H1 (cell line): ENCODE measurements around the gene DERL2. TPM values are rescaled to one million over a fixed set of nuclear protein-coding genes. Genes with fewer than 3 reads are reported as not detected.

Experiments used
- CTCF ChIA-PET: fragments of 300-600 bp; sonication (Branson Sonifier 250); formaldehyde crosslinking; loops from one replicate; lab custom pipeline; 2021; ENCODE audit not compliant: partially characterized antibody; lab: Charles Lee
- POLR2A ChIA-PET: fragments of 300-600 bp; sonication (Branson Sonifier 250); formaldehyde crosslinking; loops from one replicate; lab custom pipeline; 2021; ENCODE audit warnings: inconsistent platforms; ENCODE audit not compliant: partially characterized antibody; lab: Charles Lee
- DNase-seq, 2 experiments: peaks; one replicate each; pipeline versions ENCODE4 v3.0.0 to v3.0.0-alpha.2; 2010 to 2022; ENCODE audit warnings: low spot score in 2 of 2, low read depth in 1 of 2, mixed read lengths in 1 of 2
- FAIRE-seq: peaks from 2 replicates; lab custom pipeline; 2011; peaks lifted over from hg19 to GRCh38; lab: Jason Lieb, UNC
- H2AFZ ChIP-seq: 2 replicates; pipeline ENCODE4 v1.8.1; 2012; ENCODE audit warnings: low read length, inconsistent platforms
- H2AK5ac ChIP-seq: 2 replicates; pipeline ENCODE4 v1.6.1; 2013; ENCODE audit warnings: low read depth, low read length
- H2BK120ac ChIP-seq: replicated peaks from 2 replicates; pipeline ENCODE3; 2013; ENCODE audit warnings: low read depth, low read length, inconsistent platforms
- H2BK12ac ChIP-seq: 2 replicates; pipeline ENCODE4 v1.6.1; 2013; ENCODE audit warnings: low read depth, low read length
- H2BK15ac ChIP-seq: 2 replicates; pipeline ENCODE4 v1.6.1; 2013; ENCODE audit warnings: low read length
- H2BK20ac ChIP-seq: 2 replicates; pipeline ENCODE4 v1.6.1; 2013; ENCODE audit warnings: low read length
- H2BK5ac ChIP-seq: 2 replicates; pipeline ENCODE4 v1.6.1; 2013; ENCODE audit warnings: low read depth, low read length
- H3K14ac ChIP-seq: 2 replicates; pipeline ENCODE4 v1.6.1; 2013; ENCODE audit warnings: inconsistent platforms; ENCODE audit not compliant: insufficient read length
- H3K18ac ChIP-seq: 2 replicates; pipeline ENCODE4 v1.6.1; 2013; ENCODE audit warnings: low read length; ENCODE audit errors: extremely low read depth
- H3K23ac ChIP-seq: 2 replicates; pipeline ENCODE4 v1.6.1; 2013; ENCODE audit warnings: inconsistent platforms; ENCODE audit not compliant: insufficient read length
- H3K23me2 ChIP-seq: 2 replicates; pipeline ENCODE4 v1.6.1; 2013; ENCODE audit warnings: low read depth, low read length
- H3K27ac ChIP-seq: 2 replicates; pipeline ENCODE4 v1.6.1; 2011; ENCODE audit warnings: low read depth, low read length, inconsistent platforms
- H3K27me3 ChIP-seq, 4 experiments: replicated peaks in 1 of 4; 1 replicate in 1 of 4; 2 replicates in 3 of 4; pipeline versions ENCODE4 v1.6.1 to v1.8.1; 2011 to 2013; ENCODE audit warnings: low read length in 3 of 4, mild to moderate bottlenecking in 3 of 4, inconsistent platforms in 2 of 4, mixed read lengths in 2 of 4, moderate library complexity in 1 of 4; ENCODE audit not compliant: control insufficient read depth in 3 of 4, insufficient read depth in 3 of 4; ENCODE audit errors: extremely low read depth in 1 of 4
- H3K36me3 ChIP-seq, 4 experiments: 2 replicates each; pipeline versions ENCODE4 v1.6.1 to v1.8.1; 2011 to 2013; ENCODE audit warnings: mild to moderate bottlenecking in 4 of 4, low read length in 3 of 4, moderate library complexity in 2 of 4, control low read depth in 1 of 4, inconsistent platforms in 1 of 4; ENCODE audit not compliant: insufficient read depth in 4 of 4, control insufficient read depth in 2 of 4
- H3K4ac ChIP-seq: replicated peaks from 2 replicates; pipeline ENCODE3; 2013; ENCODE audit warnings: low read length, low read depth, mixed read lengths, inconsistent platforms; ENCODE audit not compliant: insufficient read length
- H3K4me1 ChIP-seq, 4 experiments: replicated peaks in 1 of 4; 1 replicate in 1 of 4; 2 replicates in 3 of 4; pipeline versions ENCODE4 v1.6.1 to v1.8.1; 2011 to 2013; ENCODE audit warnings: low read length in 3 of 4, inconsistent platforms in 2 of 4, mixed read lengths in 1 of 4; ENCODE audit not compliant: insufficient read depth in 4 of 4, control insufficient read depth in 3 of 4
- H3K4me2 ChIP-seq, 2 experiments: 2 replicates each; pipeline versions ENCODE4 v1.6.1 to v1.8.1; 2011 to 2013; ENCODE audit warnings: low read depth in 2 of 2, low read length in 2 of 2, control low read depth in 1 of 2, inconsistent platforms in 1 of 2, mild to moderate bottlenecking in 1 of 2; ENCODE audit not compliant: insufficient read depth in 1 of 2
- H3K4me3 ChIP-seq, 4 experiments: fragments of 200-600, 300-600 bp in 1 of 4; sonication (generic), shearing (Covaris generic), sonication (Bioruptor Twin) in 1 of 4; 2 replicates each; pipeline versions ENCODE4 v1.5.1 to v1.8.1; 2011 to 2016; ENCODE audit warnings: low read length in 4 of 4, low read depth in 3 of 4, control low read depth in 2 of 4, inconsistent platforms in 2 of 4, mild to moderate bottlenecking in 2 of 4, mixed read lengths in 1 of 4, moderate library complexity in 1 of 4; ENCODE audit not compliant: insufficient read depth in 2 of 4; ENCODE audit errors: extremely low read depth in 1 of 4
- H3K56ac ChIP-seq: replicated peaks from 2 replicates; pipeline ENCODE3; 2013; ENCODE audit warnings: low read depth, mild to moderate bottlenecking, mixed read lengths, low read length, inconsistent platforms; ENCODE audit not compliant: insufficient read length
- H3K79me1 ChIP-seq: 2 replicates; pipeline ENCODE4 v1.6.1; 2013; ENCODE audit warnings: low read depth, low read length, control low read depth
- H3K79me2 ChIP-seq, 2 experiments: 2 replicates each; pipeline versions ENCODE4 v1.6.1 to v1.8.1; 2012 to 2013; ENCODE audit warnings: low read length in 2 of 2, mild to moderate bottlenecking in 2 of 2, inconsistent platforms in 1 of 2; ENCODE audit not compliant: insufficient read depth in 2 of 2, control insufficient read depth in 1 of 2
- H3K9ac ChIP-seq, 4 experiments: replicated peaks in 1 of 4; 1 replicate in 1 of 4; 2 replicates in 3 of 4; pipeline versions ENCODE4 v1.6.1 to v1.8.1; 2011 to 2013; ENCODE audit warnings: low read depth in 3 of 4, low read length in 3 of 4, control low read depth in 2 of 4, mild to moderate bottlenecking in 2 of 4, moderate library complexity in 2 of 4, inconsistent platforms in 1 of 4; ENCODE audit errors: extremely low read depth in 1 of 4
- H3K9me3 ChIP-seq, 2 experiments: 2 replicates each; pipeline versions ENCODE4 v1.6.1 to v1.8.1; 2012 to 2013; ENCODE audit warnings: mild to moderate bottlenecking in 2 of 2, moderate library complexity in 2 of 2, control low read depth in 1 of 2, inconsistent platforms in 1 of 2, low read depth in 1 of 2, low read length in 1 of 2, mixed read lengths in 1 of 2; ENCODE audit not compliant: insufficient read depth in 2 of 2
- H4K20me1 ChIP-seq, 2 experiments: replicated peaks in 1 of 2; 2 replicates each; pipeline versions ENCODE3 to v1.8.1; 2011 to 2013; ENCODE audit warnings: inconsistent platforms in 2 of 2, low read length in 2 of 2, mild to moderate bottlenecking in 1 of 2; ENCODE audit not compliant: insufficient read depth in 2 of 2, control insufficient read depth in 1 of 2
- H4K5ac ChIP-seq: 2 replicates; pipeline ENCODE4 v1.6.1; 2013; ENCODE audit warnings: low read length, low read depth, mixed read lengths, inconsistent platforms; ENCODE audit not compliant: insufficient read length
- H4K8ac ChIP-seq: 2 replicates; pipeline ENCODE4 v1.8.0; 2013; ENCODE audit warnings: mild to moderate bottlenecking, moderate library complexity, low read length, inconsistent platforms; ENCODE audit not compliant: insufficient read depth; ENCODE audit errors: extremely low read depth
- H4K91ac ChIP-seq: replicated peaks from 2 replicates; pipeline ENCODE3; 2013; ENCODE audit warnings: low read length, mixed read lengths, inconsistent platforms; ENCODE audit not compliant: insufficient read length
- HDAC2 ChIP-seq, 2 experiments: fragments of 300-600 bp in 1 of 2; sonication (generic) in 1 of 2; IDR thresholded peaks; 2 replicates each; pipeline ENCODE4 v1.6.1; 2011 to 2012; ENCODE audit warnings: low read depth in 2 of 2, low read length in 2 of 2, mild to moderate bottlenecking in 2 of 2, moderate library complexity in 2 of 2, borderline replicate concordance in 1 of 2, inconsistent platforms in 1 of 2
- WGBS, 2 experiments: shearing (Covaris generic) in 1 of 2; methylation state at CpG; one replicate each; pipeline versions ENCODE4 v1.1.6 to v1.1.7; 2013 to 2015; ENCODE audit warnings: low lambda C conversion rate in 2 of 2, mixed read lengths in 2 of 2, inconsistent platforms in 1 of 2, low coverage in 1 of 2, missing lambda C conversion rate in 1 of 2; ENCODE audit not compliant: insufficient replicate concordance in 2 of 2, insufficient coverage in 1 of 2, insufficient read length in 1 of 2; ENCODE audit errors: extremely low coverage in 1 of 2, missing lambda C conversion rate in 1 of 2; 5-methylcytosine and 5-hydroxymethylcytosine counted together
- polyA plus RNA-seq, 7 experiments: library from polyadenylated mRNA; depleted of rRNA in 3 of 7; stranded (reverse) in 5 of 7; unstranded in 2 of 7; fragments of >200 nt in 5 of 7; fragments of 200-250 nt in 2 of 7; gene quantifications; 1 replicate in 5 of 7; 2 replicates in 1 of 7; 4 replicates in 1 of 7; pipeline versions ENCODE4 v1.2.1 to v1.2.3, GENCODE V29; 2011 to 2013; ENCODE audit warnings: missing spikeins in 2 of 7, mixed read lengths in 2 of 7
- total RNA-seq: library from RNA; stranded (reverse); fragmentation: NEBNext Ultra II Directional; extraction: Animal tissue kit (Norgen Biotek cat#: 25700); gene quantifications from 2 replicates; pipeline ENCODE4 v1.2.1, GENCODE V29; 2021

Gene DERL2
- total and polyA plus RNA-seq, 2 of the 8 experiments (the other 6 are each of a cell fraction or from before 2014, with no cell fraction given) = 55.3 to 58.4 TPM

- H3K79me1 ChIP-seq = no peaks in the 10 kb centered on the region
- no peak overlapping the region for H2BK5ac ChIP-seq
- H3K27me3 ChIP-seq = no peaks in the 10 kb centered on the region
- no peak overlapping the region for H3K9ac ChIP-seq
- no peak overlapping the region for H2BK20ac ChIP-seq
- H3K9me3 ChIP-seq = no peaks in the 10 kb centered on the region
- no peak overlapping the region for H2AK5ac ChIP-seq
- H3K79me2 ChIP-seq = no peaks in the 10 kb centered on the region
- H3K4me3 ChIP-seq = no peak overlapping the region
- no peak overlapping the region for H3K27ac ChIP-seq
- no peak overlapping the region for H3K23ac ChIP-seq
- H3K14ac ChIP-seq = no peak overlapping the region
- DNase-seq (no peak), FAIRE-seq (no peak)
- WGBS, 2 experiments = 84% methylated on average over 18 of the region's 18 CpGs; no CpG with 5 or more reads in 1 of the 2 experiments
- H2AFZ ChIP-seq = no peak overlapping the region
- no peak overlapping the region for H2BK12ac ChIP-seq
- no peak overlapping the region for H3K18ac ChIP-seq
- no peaks in the 10 kb centered on the region; the same call in 1 of the 2 replicates for H3K23me2 ChIP-seq
- no peak overlapping the region for H2BK15ac ChIP-seq
- H3K4me1 ChIP-seq = no peaks in the 10 kb centered on the region; a peak in 1 of 7 replicates
- H4K20me1 ChIP-seq = no peaks in the 10 kb centered on the region
- no peaks in the 10 kb centered on the region for H3K36me3 ChIP-seq
- H4K8ac ChIP-seq = no peak overlapping the region
- H4K5ac ChIP-seq = no peak overlapping the region
- no peak overlapping the region for H3K4me2 ChIP-seq
- H4K91ac ChIP-seq = no peak overlapping the region
- CTCF ChIA-PET = interaction anchor here (1.4 kb wide), 2 partner anchors 9 to 33 kb away, joined by 3 to 4 read pairs; no protein-coding TSS in a partner anchor
- POLR2A ChIA-PET = no interaction called here
- TF ChIP-seq HDAC2 (IDR thresholded peaks at IDR 0.05; ENCODE audit: borderline replicate concordance in 1 of 2, low read depth in 2 of 2, low read length in 2 of 2) = no peak
- H3K4ac ChIP-seq = no peak overlapping the region
- no peak overlapping the region for H2BK120ac ChIP-seq
- no peak overlapping the region for H3K56ac ChIP-seq
These were observed 47.7 kb upstream of the DERL2 start for GRCh38 chr17:5533486-5534315.
